NOMO-1 (cell line): ENCODE results near the gene MIPEP.

Experiments
- DNase-seq, 2 experiments: peaks; one replicate each; lab custom pipeline; 2025; ENCODE audit not compliant: unreplicated experiment in 2 of 2; lab: John Stamatoyannopoulos, UW

MIPEP gene

GRCh38 chr13:23722726-23723453 lies 166.3 kb downstream of the MIPEP start:
- DNase-seq = no peak

- no peak for DNase-seq
Measured at GRCh38 chr13:23718996-23719395, 170.2 kb downstream of the MIPEP start.

GRCh38 chr13:23716401-23716800 lies 172.8 kb downstream of the MIPEP start:
- DNase-seq = no peak

- DNase-seq = no peak
Measured at GRCh38 chr13:23715762-23716235, 173.4 kb downstream of the MIPEP start.

- no peak for DNase-seq
Measured at GRCh38 chr13:23715092-23715761, 174.0 kb downstream of the MIPEP start.

- DNase-seq = no peak
Measured at GRCh38 chr13:23714672-23715071, 174.5 kb downstream of the MIPEP start.

GRCh38 chr13:23711355-23711754 lies 177.8 kb downstream of the MIPEP start:
- no peak for DNase-seq

- DNase-seq = no peak
Measured at GRCh38 chr13:23710366-23710765, 178.8 kb downstream of the MIPEP start.

- DNase-seq = no peak
Measured at GRCh38 chr13:23709536-23709935, 179.7 kb downstream of the MIPEP start.

- DNase-seq = no peak
Measured at GRCh38 chr13:23707674-23708073, 181.5 kb downstream of the MIPEP start.

- no peak for DNase-seq
Measured at GRCh38 chr13:23705583-23705982, 183.6 kb downstream of the MIPEP start.

GRCh38 chr13:23703246-23703860 lies 185.8 kb downstream of the MIPEP start:
- DNase-seq = no peak

GRCh38 chr13:23701636-23702035 lies 187.6 kb downstream of the MIPEP start:
- no peak for DNase-seq

GRCh38 chr13:23701186-23701585 lies 188.0 kb downstream of the MIPEP start:
- no peak for DNase-seq

GRCh38 chr13:23699271-23699670 lies 189.9 kb downstream of the MIPEP start:
- DNase-seq = no peak

GRCh38 chr13:23697772-23698313 lies 191.4 kb downstream of the MIPEP start:
- DNase-seq = no peak

GRCh38 chr13:23696610-23697009 lies 192.6 kb downstream of the MIPEP start:
- no peak for DNase-seq

- DNase-seq = no peak
Measured at GRCh38 chr13:23695711-23696464, 193.3 kb downstream of the MIPEP start.

GRCh38 chr13:23695196-23695595 lies 194.0 kb downstream of the MIPEP start:
- DNase-seq = no peak

- DNase-seq = no peak
Measured at GRCh38 chr13:23692816-23693215, 196.4 kb downstream of the MIPEP start.

GRCh38 chr13:23690668-23691067 lies 198.5 kb downstream of the MIPEP start:
- DNase-seq = no peak
